Activated naive CD4-positive, alpha-beta T cell treated with anti-CD3 and anti-CD28 coated beads, Interleukin-2, amount 50 U/mL, for 72 hours (primary cell): Measurements from ENCODE around the gene EMC6. TPM values are rescaled to one million over a fixed set of nuclear protein-coding genes. Genes with fewer than 3 reads are reported as not detected.
A peak's percentile ranks its signal among the peaks of the same experiment; 100 is the strongest.

ENCODE experiments used
- ATAC-seq, 2 donors: fragments of 150-1000 bp; cut with Tn5 transposase; 2 replicates each; pipeline ENCODE4 v1.10.0; 2021; ENCODE audit warnings: mild to moderate bottlenecking in 2 of 2, moderate library complexity in 2 of 2
- DNase-seq, 2 donors: peaks; one replicate each; pipeline ENCODE4 v3.0.0; 2021 to 2022; ENCODE audit warnings: low spot score in 2 of 2
- H3K27ac Mint-ChIP-seq, 2 donors: one replicate each; pipeline ENCODE4 v1.8.0; 2022; ENCODE audit warnings: mild to moderate bottlenecking in 2 of 2, mixed read lengths in 2 of 2
- H3K36me3 Mint-ChIP-seq, 2 donors: one replicate each; pipeline ENCODE4 v1.8.0; 2022; ENCODE audit warnings: mixed read lengths in 2 of 2
- H3K9me3 Mint-ChIP-seq, 2 donors: one replicate each; pipeline ENCODE4 v1.8.0; 2022; ENCODE audit warnings: mixed read lengths in 2 of 2
- total RNA-seq, 2 donors: library from RNA; stranded (reverse); gene quantifications; one replicate each; pipeline ENCODE4 v1.2.3, GENCODE V29; 2022

EMC6 gene
- total RNA-seq, 2 donors from 2014 or later, result 41.6 to 49.8 TPM

GRCh38 chr17:3645310-3645709, 23.3 kb upstream of the EMC6 start:
- no peak for DNase-seq
- ATAC-seq, result no peak
- H3K36me3 Mint-ChIP-seq, result no peaks in the 10 kb centered on the region
- no peak overlapping the region for H3K27ac Mint-ChIP-seq
- H3K9me3 Mint-ChIP-seq, result no peaks in the 10 kb centered on the region

GRCh38 chr17:3647251-3647650, 21.4 kb upstream of the EMC6 start:
- peak in 1 of 2 donors; percentile 7 for ATAC-seq
- DNase-seq, result no peak
- Mint-ChIP-seq H3K9me3 (no peaks in the 10 kb centered on the region), H3K36me3 (no peaks in the 10 kb centered on the region), H3K27ac (no peak overlapping the region)

GRCh38 chr17:3647769-3648555, 20.6 kb upstream of the EMC6 start:
- H3K36me3 Mint-ChIP-seq, result no peaks in the 10 kb centered on the region
- DNase-seq, result peak in 1 of 2 donors; percentile 54
- peak in 1 of 2 donors; percentile 85 for ATAC-seq
- peak overlapping the region in 1 of 2 donors; percentile 40 for H3K27ac Mint-ChIP-seq
- no peaks in the 10 kb centered on the region for H3K9me3 Mint-ChIP-seq

- no peak overlapping the region for H3K27ac Mint-ChIP-seq
- H3K36me3 Mint-ChIP-seq, result no peaks in the 10 kb centered on the region
- no peaks in the 10 kb centered on the region for H3K9me3 Mint-ChIP-seq
- ATAC-seq (no peak), DNase-seq (no peak)
Observed at GRCh38 chr17:3655766-3656165, 12.8 kb upstream of the EMC6 start.

- no peaks in the 10 kb centered on the region for H3K9me3 Mint-ChIP-seq
- ATAC-seq (no peak), DNase-seq (no peak)
- H3K36me3 Mint-ChIP-seq, result no peaks in the 10 kb centered on the region
- H3K27ac Mint-ChIP-seq, result peak overlapping the region; percentile 31 to 44
Observed at GRCh38 chr17:3656353-3656752, 12.3 kb upstream of the EMC6 start.

- H3K27ac Mint-ChIP-seq, result peak overlapping the region; percentile 31 to 44
- H3K36me3 Mint-ChIP-seq, result no peaks in the 10 kb centered on the region
- H3K9me3 Mint-ChIP-seq, result no peaks in the 10 kb centered on the region
- no peak for DNase-seq
- ATAC-seq, result no peak
Observed at GRCh38 chr17:3656755-3657587, 11.6 kb upstream of the EMC6 start.

GRCh38 chr17:3657588-3657869, 11.1 kb upstream of the EMC6 start:
- H3K9me3 Mint-ChIP-seq, result no peaks in the 10 kb centered on the region
- H3K27ac Mint-ChIP-seq, result no peak overlapping the region
- no peak for DNase-seq
- no peaks in the 10 kb centered on the region for H3K36me3 Mint-ChIP-seq
- no peak for ATAC-seq

GRCh38 chr17:3657874-3658783, 10.5 kb upstream of the EMC6 start:
- Mint-ChIP-seq H3K27ac (peak overlapping the region in 1 of 2 donors; percentile 36), H3K9me3 (no peaks in the 10 kb centered on the region), H3K36me3 (no peaks in the 10 kb centered on the region)
- no peak for DNase-seq
- ATAC-seq, result no peak

- Mint-ChIP-seq H3K36me3 (no peaks in the 10 kb centered on the region), H3K9me3 (no peaks in the 10 kb centered on the region), H3K27ac (no peak overlapping the region)
- ATAC-seq (no peak), DNase-seq (no peak)
Observed at GRCh38 chr17:3658784-3659449, 9.7 kb upstream of the EMC6 start.

- DNase-seq (no peak), ATAC-seq (no peak)
- Mint-ChIP-seq H3K27ac (no peak overlapping the region), H3K36me3 (no peaks in the 10 kb centered on the region), H3K9me3 (no peaks in the 10 kb centered on the region)
Observed at GRCh38 chr17:3659541-3660111, 9.0 kb upstream of the EMC6 start.

- Mint-ChIP-seq H3K27ac (no peak overlapping the region), H3K36me3 (no peaks in the 10 kb centered on the region), H3K9me3 (no peaks in the 10 kb centered on the region)
- no peak for DNase-seq
- no peak for ATAC-seq
Observed at GRCh38 chr17:3660311-3660891, 8.2 kb upstream of the EMC6 start.

GRCh38 chr17:3663102-3664011, 5.3 kb upstream of the EMC6 start:
- DNase-seq, result no peak
- no peak for ATAC-seq
- no peaks in the 10 kb centered on the region for H3K9me3 Mint-ChIP-seq
- no peak overlapping the region for H3K27ac Mint-ChIP-seq
- no peaks in the 10 kb centered on the region for H3K36me3 Mint-ChIP-seq

- peak overlapping the region in 1 of 2 donors; percentile 26 for H3K27ac Mint-ChIP-seq
- DNase-seq (no peak), ATAC-seq (no peak)
- no peaks in the 10 kb centered on the region for H3K9me3 Mint-ChIP-seq
- peaks cover 7% of the 10 kb centered on the region in 2 donors for H3K36me3 Mint-ChIP-seq
Observed at GRCh38 chr17:3665834-3666233, 2.8 kb upstream of the EMC6 start.

- Mint-ChIP-seq H3K9me3 (no peaks in the 10 kb centered on the region), H3K27ac (no peak overlapping the region), H3K36me3 (peaks cover 7% of the 10 kb centered on the region in 2 donors)
- ATAC-seq (no peak), DNase-seq (no peak)
Observed at GRCh38 chr17:3666516-3666915, 2.1 kb upstream of the EMC6 start.
